Glutamatergic neuron (in vitro differentiated cells): Measurements from ENCODE around the gene LONP2. TPM values are rescaled to one million over a fixed set of nuclear protein-coding genes. Genes with fewer than 3 reads are reported as not detected.
"Not testable (repeated sequence)": the region's sequence is repeated elsewhere in the genome, so short reads cannot be mapped to it uniquely, and the experiment has no call there.

Source experiments
- DNase-seq: peaks from one replicate; pipeline ENCODE4 v3.0.0; 2022
- H3K27ac Mint-ChIP-seq: one replicate; pipeline ENCODE4 v1.8.0; 2020; ENCODE audit warnings: mild to moderate bottlenecking, mixed read lengths, inconsistent platforms; ENCODE audit not compliant: unreplicated experiment
- H3K27me3 Mint-ChIP-seq: one replicate; pipeline ENCODE4 v1.8.0; 2020; ENCODE audit warnings: mild to moderate bottlenecking, moderate library complexity, mixed read lengths, inconsistent platforms; ENCODE audit not compliant: unreplicated experiment
- H3K36me3 Mint-ChIP-seq: one replicate; pipeline ENCODE4 v1.8.0; 2020; ENCODE audit warnings: mild to moderate bottlenecking, mixed read lengths, inconsistent platforms; ENCODE audit not compliant: unreplicated experiment
- H3K4me1 Mint-ChIP-seq: one replicate; pipeline ENCODE4 v1.8.0; 2020; ENCODE audit warnings: mild to moderate bottlenecking, low read depth, mixed read lengths, inconsistent platforms; ENCODE audit not compliant: unreplicated experiment
- H3K4me3 Mint-ChIP-seq: one replicate; pipeline ENCODE4 v1.8.0; 2020; ENCODE audit warnings: mild to moderate bottlenecking, mixed read lengths, inconsistent platforms; ENCODE audit not compliant: unreplicated experiment
- H3K9me3 Mint-ChIP-seq: one replicate; pipeline ENCODE4 v1.8.0; 2020; ENCODE audit warnings: mild to moderate bottlenecking, moderate library complexity, mixed read lengths, inconsistent platforms; ENCODE audit not compliant: unreplicated experiment
- total RNA-seq: library from RNA; stranded (reverse); fragmentation: NEBNext Ultra II Directional; extraction: Animal tissue kit (Norgen Biotek cat#: 25700); gene quantifications from one replicate; pipeline ENCODE4 v1.2.1, GENCODE V29; 2021; ENCODE audit not compliant: unreplicated experiment
- TF ChIP-seq, protein P1 (sequence below): fragments of 200-600 bp; sonication (generic); IDR thresholded peaks from one replicate; pipeline ENCODE4 v1.5.0; 2021; ENCODE audit not compliant: partially characterized antibody, unreplicated experiment

Gene LONP2
- total RNA-seq, 1 donor from 2014 or later, result 57.3 TPM

DNA sequence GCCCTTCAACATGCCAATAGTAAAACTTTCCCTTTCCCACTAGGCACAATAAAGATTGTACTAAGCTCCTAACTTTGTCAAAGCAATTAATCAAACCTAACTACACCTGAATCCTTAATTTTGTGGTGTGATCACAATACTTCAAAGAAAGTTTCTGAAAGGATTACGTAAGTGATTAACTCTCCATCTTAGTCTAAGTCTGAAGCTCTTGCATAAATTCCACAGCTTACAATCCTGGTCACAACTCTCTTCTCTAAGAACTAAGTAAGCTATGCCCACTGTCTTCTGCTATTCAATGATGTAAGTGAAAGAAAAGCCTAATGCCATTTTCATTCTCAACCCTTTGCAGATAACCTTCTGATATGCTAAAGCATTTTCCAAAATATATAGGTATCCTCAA is 125.7 kb downstream of the LONP2 start:
- Mint-ChIP-seq H3K27ac (no peak overlapping the region), H3K9me3 (peaks cover 6% of the 10 kb centered on the region), H3K4me3 (no peak overlapping the region), H3K36me3 (no peaks in the 10 kb centered on the region), H3K27me3 (no peaks in the 10 kb centered on the region), H3K4me1 (peaks cover 22% of the 10 kb centered on the region)
- DNase-seq, result no peak
- TF ChIP-seq, protein P1, sequence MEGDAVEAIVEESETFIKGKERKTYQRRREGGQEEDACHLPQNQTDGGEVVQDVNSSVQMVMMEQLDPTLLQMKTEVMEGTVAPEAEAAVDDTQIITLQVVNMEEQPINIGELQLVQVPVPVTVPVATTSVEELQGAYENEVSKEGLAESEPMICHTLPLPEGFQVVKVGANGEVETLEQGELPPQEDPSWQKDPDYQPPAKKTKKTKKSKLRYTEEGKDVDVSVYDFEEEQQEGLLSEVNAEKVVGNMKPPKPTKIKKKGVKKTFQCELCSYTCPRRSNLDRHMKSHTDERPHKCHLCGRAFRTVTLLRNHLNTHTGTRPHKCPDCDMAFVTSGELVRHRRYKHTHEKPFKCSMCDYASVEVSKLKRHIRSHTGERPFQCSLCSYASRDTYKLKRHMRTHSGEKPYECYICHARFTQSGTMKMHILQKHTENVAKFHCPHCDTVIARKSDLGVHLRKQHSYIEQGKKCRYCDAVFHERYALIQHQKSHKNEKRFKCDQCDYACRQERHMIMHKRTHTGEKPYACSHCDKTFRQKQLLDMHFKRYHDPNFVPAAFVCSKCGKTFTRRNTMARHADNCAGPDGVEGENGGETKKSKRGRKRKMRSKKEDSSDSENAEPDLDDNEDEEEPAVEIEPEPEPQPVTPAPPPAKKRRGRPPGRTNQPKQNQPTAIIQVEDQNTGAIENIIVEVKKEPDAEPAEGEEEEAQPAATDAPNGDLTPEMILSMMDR, result no peak

DNA sequence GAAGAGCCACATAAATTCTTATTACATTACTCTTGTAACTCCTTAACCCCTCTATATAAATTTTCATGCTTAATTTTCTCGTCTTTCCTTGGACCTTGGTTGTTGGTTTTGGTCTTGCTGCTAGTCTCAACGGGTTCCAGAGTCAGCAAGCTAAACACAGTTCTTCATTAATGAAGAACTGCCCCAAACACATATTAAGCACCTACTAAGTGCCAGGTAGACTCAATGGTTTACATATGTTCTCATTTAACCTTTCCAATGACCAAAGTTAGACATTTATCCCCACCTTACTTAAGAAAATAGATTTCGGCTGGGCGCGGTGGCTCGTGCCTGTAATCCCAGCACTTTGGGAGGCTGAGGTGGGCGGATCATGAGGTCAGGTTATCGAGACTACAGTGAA is 126.1 kb downstream of the LONP2 start:
- Mint-ChIP-seq H3K4me3 (no peak overlapping the region), H3K9me3 (peaks cover 6% of the 10 kb centered on the region), H3K4me1 (peaks cover 18% of the 10 kb centered on the region), H3K36me3 (no peaks in the 10 kb centered on the region), H3K27me3 (no peaks in the 10 kb centered on the region), H3K27ac (no peak overlapping the region)
- DNase-seq, result no peak
- TF ChIP-seq, protein P1, result no peak

DNA sequence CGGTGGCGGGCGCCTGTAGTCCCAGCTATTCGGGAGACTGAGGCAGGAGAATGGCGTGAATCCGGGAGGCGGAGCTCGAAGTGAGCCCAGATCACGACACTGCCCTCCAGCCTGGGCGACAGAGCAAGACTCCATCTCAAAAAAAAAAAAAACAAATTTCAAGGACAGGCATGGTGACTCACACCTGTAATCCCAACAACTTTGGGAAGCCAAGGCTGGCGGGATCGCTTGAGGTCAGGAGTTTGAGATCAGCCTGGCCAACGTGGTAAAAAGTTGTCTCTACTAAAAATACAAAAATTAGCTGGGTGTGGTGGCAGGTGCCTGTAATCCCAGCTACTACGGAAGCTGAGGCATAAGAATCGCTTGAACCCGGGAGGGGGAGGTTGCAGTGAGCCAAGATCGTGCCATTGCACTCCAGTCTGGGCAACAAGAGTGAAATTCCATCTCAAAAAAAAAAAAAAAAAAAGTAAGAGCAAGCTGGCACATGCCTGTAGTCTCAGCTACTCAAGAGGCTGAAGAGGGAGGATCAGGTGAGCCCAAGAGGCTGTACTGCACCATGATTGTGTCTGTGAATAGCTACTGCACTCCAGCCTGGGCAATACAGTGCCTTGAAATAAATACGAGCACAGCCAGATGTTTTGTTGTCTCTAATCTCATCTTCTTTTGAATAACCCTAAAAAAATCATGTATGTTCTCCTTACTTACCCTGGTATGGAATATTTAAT is 126.7 kb downstream of the LONP2 start:
- not testable (repeated sequence) for H3K36me3 Mint-ChIP-seq, H3K9me3 Mint-ChIP-seq, DNase-seq, H3K27me3 Mint-ChIP-seq, H3K27ac Mint-ChIP-seq, H3K4me3 Mint-ChIP-seq
- H3K4me1 Mint-ChIP-seq, result peaks cover 16% of the 10 kb centered on the region

DNA sequence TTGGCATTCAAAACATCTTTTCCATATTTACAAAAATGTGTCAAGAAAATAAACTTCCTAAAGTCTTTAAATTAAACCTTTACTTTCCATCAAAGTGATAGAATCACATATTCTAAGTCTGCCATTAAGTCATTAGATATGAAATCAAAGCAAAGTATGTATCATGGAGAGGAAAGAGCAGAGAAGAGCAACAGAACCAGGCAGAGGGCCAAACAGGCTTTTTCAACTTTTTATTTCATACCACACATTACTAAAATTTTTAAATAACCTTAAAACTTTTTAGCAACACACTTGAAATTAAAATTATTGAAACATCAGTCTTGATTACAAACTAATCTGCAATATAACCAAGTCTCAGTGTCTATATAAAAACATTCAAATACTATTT is 127.3 kb downstream of the LONP2 start:
- TF ChIP-seq, protein P1, result no peak
- Mint-ChIP-seq H3K27me3 (no peaks in the 10 kb centered on the region), H3K36me3 (no peaks in the 10 kb centered on the region), H3K4me3 (no peak overlapping the region), H3K4me1 (peaks cover 13% of the 10 kb centered on the region), H3K27ac (no peak overlapping the region), H3K9me3 (peaks cover 3% of the 10 kb centered on the region)
- no peak for DNase-seq

DNA sequence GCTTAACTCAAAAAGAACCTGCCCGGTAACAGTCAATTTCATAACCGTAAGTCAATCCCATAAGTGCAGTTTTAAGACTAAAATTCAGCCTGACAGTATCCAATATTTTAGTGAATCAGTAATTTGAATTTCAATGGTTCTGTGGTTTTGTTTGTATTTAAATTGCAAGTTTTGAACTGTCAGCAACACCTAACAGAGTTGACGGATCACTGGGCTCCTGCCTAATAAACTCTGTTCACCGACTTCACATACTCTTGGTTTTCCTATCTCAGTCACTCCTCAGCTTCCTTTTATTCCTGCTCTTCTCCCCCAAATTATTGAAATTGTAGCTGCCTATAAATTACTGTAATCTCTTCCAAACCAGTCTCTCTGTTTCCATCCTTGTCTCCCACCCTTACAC is 128.6 kb downstream of the LONP2 start:
- TF ChIP-seq, protein P1, result no peak
- H3K4me3 Mint-ChIP-seq, result no peak overlapping the region
- H3K27me3 Mint-ChIP-seq, result no peaks in the 10 kb centered on the region
- no peak overlapping the region for H3K27ac Mint-ChIP-seq
- DNase-seq, result no peak
- peaks cover 9% of the 10 kb centered on the region for H3K4me1 Mint-ChIP-seq
- no peaks in the 10 kb centered on the region for H3K36me3 Mint-ChIP-seq
- H3K9me3 Mint-ChIP-seq, result no peaks in the 10 kb centered on the region
